ENCODE measurements around the gene GLIS1.
A peak's percentile ranks its signal among the peaks of the same experiment; 100 is the strongest.

Gene GLIS1

DNA sequence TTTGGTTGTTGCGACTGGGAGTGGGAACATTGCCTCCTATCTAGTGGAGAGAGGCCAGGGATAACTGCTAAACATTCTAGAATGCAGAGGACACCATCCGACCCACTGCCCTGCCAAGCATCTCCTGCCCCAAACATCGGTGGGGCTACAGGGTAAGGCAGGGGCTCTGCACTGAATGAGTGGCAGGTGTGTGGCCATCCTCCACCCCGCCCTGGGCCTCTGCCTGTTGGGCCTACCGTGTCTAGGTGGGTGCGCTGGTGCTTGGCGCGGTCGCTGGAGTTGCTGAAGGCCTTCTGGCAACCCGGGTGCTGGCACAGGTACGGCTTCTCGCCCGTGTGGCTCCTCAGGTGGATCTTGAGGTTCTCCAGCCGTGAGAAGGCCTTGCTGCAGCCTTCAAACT is 209.4 kb downstream of the GLIS1 start:
- no peak for DNase-seq (ENCODE audit: low spot score)

GRCh38 chr1:53527368-53527767 is 211.6 kb downstream of the GLIS1 start:
- DNase-seq (ENCODE audit: low spot score): no peak

- DNase-seq (ENCODE audit: low spot score): peak; percentile 99
Observed at GRCh38 chr1:53526451-53527101, 212.4 kb downstream of the GLIS1 start.

DNA sequence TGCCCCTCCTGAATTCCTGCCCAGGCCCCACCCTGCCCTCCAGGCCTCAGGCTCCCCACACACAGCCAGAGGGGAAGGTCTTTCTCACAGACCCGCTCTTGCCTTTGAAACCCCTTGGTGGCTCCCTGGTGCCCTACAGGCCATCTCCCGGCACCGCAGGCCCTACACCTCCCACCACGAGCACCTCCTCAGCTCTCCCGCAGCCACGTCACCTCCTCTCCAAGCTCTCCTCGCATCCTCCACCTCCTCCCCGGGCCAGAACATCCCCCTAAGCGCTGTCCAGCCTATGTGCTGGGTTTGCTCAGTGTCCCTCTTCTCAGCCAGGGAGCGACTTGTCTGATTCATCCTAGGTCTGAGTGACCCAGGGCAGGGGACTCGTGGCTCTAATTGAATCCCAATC is 213.4 kb downstream of the GLIS1 start:
- DNase-seq (ENCODE audit: low spot score): no peak

- no peak for DNase-seq (ENCODE audit: low spot score)
Observed at GRCh38 chr1:53524428-53525375, 214.3 kb downstream of the GLIS1 start.

- DNase-seq (ENCODE audit: low spot score): no peak
Observed at GRCh38 chr1:53521924-53522552, 216.9 kb downstream of the GLIS1 start.

GRCh38 chr1:53520481-53520880 is 218.5 kb downstream of the GLIS1 start:
- DNase-seq (ENCODE audit: low spot score): no peak

DNA sequence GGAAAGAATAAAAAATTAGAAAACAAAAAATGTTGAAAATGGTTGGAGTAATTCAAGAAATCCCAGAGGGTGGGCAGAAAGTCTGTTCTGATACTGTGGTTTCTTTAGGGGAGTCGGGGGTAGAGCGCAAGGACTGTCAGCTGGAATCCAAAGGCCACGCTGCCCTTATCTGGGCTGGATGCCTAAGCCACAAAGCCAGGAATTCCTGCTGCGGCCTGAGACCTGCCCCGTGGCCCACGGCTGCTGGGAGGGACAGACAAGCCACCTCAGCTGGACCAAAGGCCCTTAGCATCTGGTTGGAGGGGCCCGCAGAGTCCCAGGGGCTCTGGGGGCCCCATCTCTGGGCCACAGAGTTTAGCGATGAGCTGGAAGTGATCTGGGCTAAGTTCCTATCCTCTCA is 219.5 kb downstream of the GLIS1 start:
- DNase-seq (ENCODE audit: low spot score): no peak

DNA sequence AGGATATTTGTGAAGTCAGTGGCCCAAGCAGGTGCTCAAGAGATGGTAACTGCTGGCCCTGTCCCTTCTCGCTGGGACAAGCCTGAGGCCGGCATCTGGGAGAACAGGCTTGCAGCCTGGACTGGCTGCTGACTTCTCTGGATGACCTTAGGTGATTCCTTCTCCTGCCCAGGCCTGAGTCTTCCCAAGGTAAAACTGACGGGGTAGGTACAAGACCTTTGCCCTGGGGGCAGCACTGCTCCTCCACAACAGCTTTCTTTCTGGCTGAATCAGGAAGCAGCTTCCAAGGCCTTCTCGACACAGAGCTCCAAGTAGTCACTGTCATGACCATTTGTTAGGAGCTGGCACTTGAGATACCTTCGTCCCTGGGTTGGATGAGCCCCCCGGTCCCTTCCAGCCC is 220.2 kb downstream of the GLIS1 start:
- no peak for DNase-seq (ENCODE audit: low spot score)

- DNase-seq (ENCODE audit: low spot score): no peak
Observed at GRCh38 chr1:53517821-53518352, 221.1 kb downstream of the GLIS1 start.

DNA sequence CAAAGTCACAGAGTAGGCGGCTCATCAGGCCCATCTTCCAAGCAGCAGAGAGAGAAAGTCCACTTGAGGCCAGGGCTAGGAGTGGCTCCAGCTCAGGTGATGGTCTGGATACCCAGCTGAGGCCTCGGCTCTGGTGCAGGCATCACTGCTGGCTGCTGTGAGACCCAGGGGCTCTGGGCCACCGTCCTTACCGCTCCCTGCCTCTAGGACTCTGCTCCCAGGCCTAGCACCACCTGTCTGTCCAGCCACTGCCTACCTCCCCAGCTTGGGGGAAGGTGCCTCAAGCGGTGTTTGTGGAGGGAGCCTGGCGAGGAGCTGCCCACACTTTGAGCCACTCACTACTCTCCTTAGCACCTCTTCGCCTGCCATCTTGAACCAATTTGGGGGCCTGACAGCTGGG is 221.9 kb downstream of the GLIS1 start:
- DNase-seq (ENCODE audit: low spot score): no peak

- no peak for DNase-seq (ENCODE audit: low spot score)
Observed at GRCh38 chr1:53516181-53516580, 222.8 kb downstream of the GLIS1 start.

DNA sequence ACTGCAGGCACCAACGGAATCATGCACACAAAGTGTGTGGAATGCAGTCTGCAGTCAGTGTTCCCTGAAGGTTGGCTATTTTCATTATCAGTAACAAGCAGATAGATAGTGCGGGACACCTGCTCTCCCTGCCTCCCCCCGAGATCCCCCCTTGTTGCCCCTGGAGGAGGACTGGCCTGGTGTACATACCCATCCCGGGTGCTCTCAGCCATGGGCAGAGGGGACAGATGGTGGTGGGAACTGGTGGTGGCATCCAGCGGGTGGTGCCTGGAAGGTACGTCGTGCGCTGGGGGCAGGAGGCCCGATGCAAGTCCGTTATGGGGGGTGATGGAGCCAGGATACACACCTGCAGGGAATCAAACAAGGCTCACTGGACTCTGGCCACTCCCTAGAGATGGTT is 224.5 kb downstream of the GLIS1 start:
- no peak for DNase-seq (ENCODE audit: low spot score)

DNA sequence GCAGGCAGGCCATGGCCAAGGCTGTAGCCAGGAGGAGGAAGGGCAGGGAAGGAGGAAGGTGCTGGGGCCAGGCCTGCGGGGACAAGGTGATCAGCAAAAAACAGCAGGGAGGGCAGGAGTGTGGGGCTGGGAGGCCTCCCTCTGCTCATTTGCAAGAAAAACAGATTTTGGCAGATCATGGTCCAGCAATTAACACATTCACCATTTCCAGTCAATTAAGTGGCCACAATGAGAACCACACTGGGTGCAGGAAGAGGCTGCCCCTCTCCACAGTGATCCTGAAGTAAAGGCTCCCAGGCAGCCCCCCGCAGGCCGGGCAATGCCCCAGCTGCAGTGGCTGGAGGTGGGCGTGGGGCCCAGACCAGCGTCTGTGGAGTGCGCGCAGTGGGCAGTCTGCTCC is 225.1 kb downstream of the GLIS1 start:
- DNase-seq (ENCODE audit: low spot score): no peak

- no peak for DNase-seq (ENCODE audit: low spot score)
Observed at GRCh38 chr1:53512807-53513755, 225.9 kb downstream of the GLIS1 start.

- peak; percentile 93 for DNase-seq (ENCODE audit: low spot score)
Observed at GRCh38 chr1:53511933-53512806, 226.8 kb downstream of the GLIS1 start.

DNA sequence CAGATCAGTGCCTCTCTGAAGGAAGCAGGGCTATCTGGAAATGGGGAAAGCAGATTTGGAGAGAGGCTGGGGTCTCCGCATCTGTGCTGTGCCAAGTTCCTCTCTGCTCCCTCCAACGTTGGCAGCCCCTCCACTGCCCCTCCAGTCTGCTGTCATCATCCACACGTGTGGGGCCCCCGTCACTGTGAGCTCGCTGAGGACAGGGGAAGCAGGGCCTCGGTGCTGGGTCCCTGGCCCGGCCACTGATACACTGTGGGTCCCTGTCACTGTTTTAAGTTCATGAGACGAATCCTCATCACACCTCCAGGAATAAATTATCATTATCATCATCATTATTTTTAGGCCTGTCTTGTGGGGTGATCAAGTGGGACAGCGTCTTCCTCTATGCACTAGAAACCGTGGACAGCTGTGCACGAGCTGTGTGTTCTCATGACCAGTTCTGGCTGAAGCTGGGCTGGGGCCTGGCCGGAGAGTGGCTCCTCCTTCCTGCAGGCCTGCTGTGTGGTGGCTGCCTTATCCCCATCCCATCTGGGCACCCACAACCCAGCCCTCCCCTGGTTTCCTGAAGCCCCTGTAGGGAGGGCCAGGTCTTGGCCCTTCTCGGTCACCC is 227.5 kb downstream of the GLIS1 start:
- no peak for DNase-seq (ENCODE audit: low spot score)

DNA sequence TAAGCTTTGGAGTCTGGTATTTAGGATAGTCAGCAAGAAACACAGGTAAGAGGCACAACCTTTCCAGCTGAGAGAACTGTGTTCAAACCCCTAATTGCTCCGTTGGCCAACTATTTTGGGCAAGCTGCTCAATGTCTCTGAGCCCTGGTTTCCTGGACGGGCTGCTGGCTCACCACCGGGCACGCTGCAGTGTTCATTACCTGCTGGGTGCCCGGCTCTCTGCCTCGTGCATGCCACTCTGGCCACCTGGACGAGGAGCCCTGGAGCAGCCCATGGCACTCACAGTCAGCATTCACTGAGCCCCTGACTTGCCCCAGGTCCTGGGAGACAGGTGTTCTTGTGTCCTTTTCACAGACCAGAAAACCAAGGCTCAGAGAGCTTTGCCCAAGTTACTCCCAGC is 228.7 kb downstream of the GLIS1 start:
- no peak for DNase-seq (ENCODE audit: low spot score)

DNA sequence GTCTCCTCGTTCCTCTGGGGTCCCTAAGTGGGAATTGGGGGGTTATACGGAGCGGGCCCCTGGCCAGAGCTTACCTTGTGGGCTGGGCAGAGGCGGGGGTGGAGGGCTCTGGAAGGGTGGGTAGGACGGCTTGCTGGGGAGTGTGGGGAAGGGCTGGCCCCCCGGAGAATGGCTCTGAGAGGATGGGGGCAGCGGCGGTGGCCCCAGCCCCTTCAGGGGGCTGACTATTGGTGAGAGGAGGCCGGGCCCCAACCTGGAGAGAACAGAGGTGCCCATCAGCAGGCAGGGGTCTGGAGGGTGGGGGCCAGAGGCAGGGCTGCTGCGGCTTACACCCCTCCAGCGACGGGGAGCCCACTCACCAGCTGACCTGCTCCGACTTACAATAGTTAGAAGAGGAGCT is 229.2 kb downstream of the GLIS1 start:
- no peak for DNase-seq (ENCODE audit: low spot score)

GRCh38 chr1:53508991-53509666 is 229.8 kb downstream of the GLIS1 start:
- DNase-seq (ENCODE audit: low spot score): no peak
